TTC549 (cell line): ENCODE data around the gene FAM111B.
"Not testable (repeated sequence)": the region's sequence is repeated elsewhere in the genome, so short reads cannot be mapped to it uniquely, and the experiment has no call there.

Experiments
- FAIRE-seq: peaks from 2 replicates; lab custom pipeline; 2012; peaks lifted over from hg19 to GRCh38; lab: Jason Lieb, UNC

Gene FAM111B

GRCh38 chr11:59097938-59098337 is 9.1 kb upstream of the FAM111B start:
- not testable (repeated sequence) for FAIRE-seq

GRCh38 chr11:59102259-59102765 is 4.7 kb upstream of the FAM111B start:
- no peak for FAIRE-seq

- FAIRE-seq, result not testable (repeated sequence)
Measured at GRCh38 chr11:59107721-59108120, 684 bp downstream of the FAM111B start.

GRCh38 chr11:59112494-59112893 is 5.5 kb downstream of the FAM111B start:
- FAIRE-seq, result no peak

- FAIRE-seq, result no peak
Measured at GRCh38 chr11:59114344-59114743, 7.3 kb downstream of the FAM111B start.

GRCh38 chr11:59115553-59115952 is 8.5 kb downstream of the FAM111B start:
- FAIRE-seq, result no peak

GRCh38 chr11:59117774-59118173 is 10.7 kb downstream of the FAM111B start:
- FAIRE-seq, result no peak

- FAIRE-seq, result no peak
Measured at GRCh38 chr11:59119826-59120225, 12.8 kb downstream of the FAM111B start.

GRCh38 chr11:59135648-59136461 is 28.8 kb downstream of the FAM111B start:
- FAIRE-seq, result no peak

- FAIRE-seq, result not testable (repeated sequence)
Measured at GRCh38 chr11:59136551-59136950, 29.5 kb downstream of the FAM111B start.

GRCh38 chr11:59137190-59137589 is 30.2 kb downstream of the FAM111B start:
- no peak for FAIRE-seq

GRCh38 chr11:59138643-59139042 is 31.6 kb downstream of the FAM111B start:
- no peak for FAIRE-seq

- no peak for FAIRE-seq
Measured at GRCh38 chr11:59141191-59141590, 34.2 kb downstream of the FAM111B start.

- no peak for FAIRE-seq
Measured at GRCh38 chr11:59141673-59142460, 34.8 kb downstream of the FAM111B start.

- FAIRE-seq, result no peak
Measured at GRCh38 chr11:59142530-59143507, 35.8 kb downstream of the FAM111B start, which contains the start of gene FAM111A. TSS of gene FAM111A (plus strand) at chr11:59142856. CDS start at chr11:59148873, 6,017 bp downstream.

GRCh38 chr11:59144096-59144495 is 37.1 kb downstream of the FAM111B start:
- no peak for FAIRE-seq

GRCh38 chr11:59144579-59145345 is 37.7 kb downstream of the FAM111B start:
- FAIRE-seq, result no peak

GRCh38 chr11:59145534-59145933 is 38.5 kb downstream of the FAM111B start:
- no peak for FAIRE-seq

GRCh38 chr11:59151761-59152160 is 44.7 kb downstream of the FAM111B start:
- FAIRE-seq, result no peak

- no peak for FAIRE-seq
Measured at GRCh38 chr11:59152312-59152951, 45.4 kb downstream of the FAM111B start.

- no peak for FAIRE-seq
Measured at GRCh38 chr11:59154610-59155009, 47.6 kb downstream of the FAM111B start.
